HG03460 (cell line): ENCODE results near the gene USP43.
"Not testable (repeated sequence)": the region's sequence is repeated elsewhere in the genome, so short reads cannot be mapped to it uniquely, and the experiment has no call there.

Experiments used
- ATAC-seq: cut with Tn5 transposase; IDR thresholded peaks from one replicate; pipeline ENCODE4 v1.9.1; 2021; ENCODE audit not compliant: unreplicated experiment

USP43 gene

GRCh38 chr17:9644910-9645751 is at the start of gene USP43:
USP43 (plus strand) TSS chr17:9645517; CDS start chr17:9645633, 116 bp downstream.
- ATAC-seq = no peak

- not testable (repeated sequence) for ATAC-seq
Measured at GRCh38 chr17:9597638-9598037, 47.7 kb upstream of the USP43 start.

- no peak for ATAC-seq
Measured at GRCh38 chr17:9598661-9599060, 46.7 kb upstream of the USP43 start.

- ATAC-seq = not testable (repeated sequence)
Measured at GRCh38 chr17:9604583-9604982, 40.7 kb upstream of the USP43 start.

GRCh38 chr17:9606453-9606852 is 38.9 kb upstream of the USP43 start:
- ATAC-seq = no peak

- ATAC-seq = not testable (repeated sequence)
Measured at GRCh38 chr17:9607058-9607457, 38.3 kb upstream of the USP43 start.

GRCh38 chr17:9611557-9611956 is 33.8 kb upstream of the USP43 start:
- ATAC-seq = no peak

- ATAC-seq = no peak
Measured at GRCh38 chr17:9612006-9612405, 33.3 kb upstream of the USP43 start.

- no peak for ATAC-seq
Measured at GRCh38 chr17:9615486-9615885, 29.8 kb upstream of the USP43 start.

- ATAC-seq = no peak
Measured at GRCh38 chr17:9622961-9623360, 22.4 kb upstream of the USP43 start.

- no peak for ATAC-seq
Measured at GRCh38 chr17:9628509-9628908, 16.8 kb upstream of the USP43 start.

- no peak for ATAC-seq
Measured at GRCh38 chr17:9632741-9633140, 12.6 kb upstream of the USP43 start.

- ATAC-seq = no peak
Measured at GRCh38 chr17:9635340-9635739, 10.0 kb upstream of the USP43 start.

- ATAC-seq = no peak
Measured at GRCh38 chr17:9636501-9636900, 8.8 kb upstream of the USP43 start.

GRCh38 chr17:9640388-9640787 is 4.9 kb upstream of the USP43 start:
- ATAC-seq = not testable (repeated sequence)

GRCh38 chr17:9643611-9644010 is 1.7 kb upstream of the USP43 start:
- no peak for ATAC-seq

GRCh38 chr17:9645851-9646545 is 681 bp downstream of the USP43 start:
- ATAC-seq = no peak

- ATAC-seq = no peak
Measured at GRCh38 chr17:9646546-9646885, 1.2 kb downstream of the USP43 start.

- no peak for ATAC-seq
Measured at GRCh38 chr17:9647014-9647413, 1.7 kb downstream of the USP43 start.

GRCh38 chr17:9648521-9649110 is 3.3 kb downstream of the USP43 start:
- no peak for ATAC-seq

- no peak for ATAC-seq
Measured at GRCh38 chr17:9658593-9659211, 13.4 kb downstream of the USP43 start.

- no peak for ATAC-seq
Measured at GRCh38 chr17:9661027-9661426, 15.7 kb downstream of the USP43 start.
